22Rv1 (cell line): ENCODE results near the gene MALL.

Experiments used
- CTCF ChIP-seq: fragments of 450-650 bp; IDR thresholded peaks from 2 replicates; pipeline ENCODE4 v1.5.1; 2017; ENCODE audit warnings: mild to moderate bottlenecking
- ZFX ChIP-seq: fragments of 450-650 bp; IDR thresholded peaks from 2 replicates; pipeline ENCODE4 v1.6.1; 2017; ENCODE audit warnings: antibody characterized with exemption, borderline replicate concordance

GRCh38 chr2:110107092-110108079 is 8.2 kb downstream of the MALL start:
- TF ChIP-seq CTCF: no peak
- TF ChIP-seq ZFX: no peak
